ENCODE data around the gene CXCL14.

The CXCL14 gene

DNA sequence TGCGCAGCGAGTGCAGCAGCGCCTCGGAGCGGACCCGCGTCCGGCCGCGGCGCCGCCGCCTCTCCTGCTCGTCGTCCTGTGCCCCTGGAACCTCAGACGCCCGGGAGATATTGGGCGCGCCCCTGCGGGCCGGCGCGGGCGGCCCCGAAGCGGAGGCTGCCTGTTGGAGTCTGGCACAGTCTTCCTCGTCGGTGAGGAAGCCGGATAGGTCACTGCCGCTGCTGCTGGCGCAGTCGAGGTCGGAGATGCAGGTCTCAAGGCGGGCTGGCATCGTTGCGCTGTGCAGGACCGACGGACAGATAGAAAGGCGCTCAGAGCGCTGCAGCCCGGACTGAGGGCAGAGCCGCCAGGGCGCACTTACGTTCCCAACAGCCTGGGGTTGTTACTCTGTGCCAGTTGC lies 43.4 kb downstream of the CXCL14 start:
- no peaks in the 10 kb centered on the region for H3K9me3 ChIP-seq (ENCODE audit: insufficient read depth, low read length, severe bottlenecking)
- no peak overlapping the region for H3K4me3 ChIP-seq (ENCODE audit: low read depth in 1 of 2, low read length in 2 of 2)
- no peaks in the 10 kb centered on the region for H3K79me2 ChIP-seq (ENCODE audit: insufficient read depth, low read length)
- TF ChIP-seq, protein P1, sequence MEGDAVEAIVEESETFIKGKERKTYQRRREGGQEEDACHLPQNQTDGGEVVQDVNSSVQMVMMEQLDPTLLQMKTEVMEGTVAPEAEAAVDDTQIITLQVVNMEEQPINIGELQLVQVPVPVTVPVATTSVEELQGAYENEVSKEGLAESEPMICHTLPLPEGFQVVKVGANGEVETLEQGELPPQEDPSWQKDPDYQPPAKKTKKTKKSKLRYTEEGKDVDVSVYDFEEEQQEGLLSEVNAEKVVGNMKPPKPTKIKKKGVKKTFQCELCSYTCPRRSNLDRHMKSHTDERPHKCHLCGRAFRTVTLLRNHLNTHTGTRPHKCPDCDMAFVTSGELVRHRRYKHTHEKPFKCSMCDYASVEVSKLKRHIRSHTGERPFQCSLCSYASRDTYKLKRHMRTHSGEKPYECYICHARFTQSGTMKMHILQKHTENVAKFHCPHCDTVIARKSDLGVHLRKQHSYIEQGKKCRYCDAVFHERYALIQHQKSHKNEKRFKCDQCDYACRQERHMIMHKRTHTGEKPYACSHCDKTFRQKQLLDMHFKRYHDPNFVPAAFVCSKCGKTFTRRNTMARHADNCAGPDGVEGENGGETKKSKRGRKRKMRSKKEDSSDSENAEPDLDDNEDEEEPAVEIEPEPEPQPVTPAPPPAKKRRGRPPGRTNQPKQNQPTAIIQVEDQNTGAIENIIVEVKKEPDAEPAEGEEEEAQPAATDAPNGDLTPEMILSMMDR (IDR thresholded peaks at IDR 0.05; ENCODE audit: borderline replicate concordance, extremely low read depth, low read length, poor library complexity, severe bottlenecking): no peak
- TF ChIP-seq EZH2 (IDR thresholded peaks at IDR 0.05; ENCODE audit: borderline replicate concordance, low read depth, low read length, severe bottlenecking): no peak
- no peak for ATAC-seq (ENCODE audit: insufficient read depth, low read depth)
- no peak overlapping the region for H2AFZ ChIP-seq (ENCODE audit: low read depth, low read length)
- H4K20me1 ChIP-seq (ENCODE audit: insufficient read depth, low read length): no peaks in the 10 kb centered on the region
- H3K4me1 ChIP-seq (ENCODE audit: insufficient read depth, low read length): no peaks in the 10 kb centered on the region
- H3K4me2 ChIP-seq (ENCODE audit: insufficient read depth, low read length): no peak overlapping the region
- H3K9ac ChIP-seq (ENCODE audit: low read depth, low read length): no peak overlapping the region
- H3K27me3 ChIP-seq (ENCODE audit: insufficient read depth, low read length, poor library complexity): peaks cover 24% of the 10 kb centered on the region
- no peaks in the 10 kb centered on the region for H3K36me3 ChIP-seq (ENCODE audit: insufficient read depth, low read length)
- DNase-seq: no peak
- H3K27ac ChIP-seq (ENCODE audit: low read length): no peak overlapping the region

GRCh38 chr5:135534609-135535419 lies 44.0 kb downstream of the CXCL14 start:
- ATAC-seq (ENCODE audit: insufficient read depth, low read depth): no peak
- Histone ChIP-seq H3K27me3 (ENCODE audit: insufficient read depth, low read length, poor library complexity) (peaks cover 19% of the 10 kb centered on the region), H3K36me3 (ENCODE audit: insufficient read depth, low read length) (no peaks in the 10 kb centered on the region), H4K20me1 (ENCODE audit: insufficient read depth, low read length) (no peaks in the 10 kb centered on the region), H3K4me2 (ENCODE audit: insufficient read depth, low read length) (no peak overlapping the region), H3K79me2 (ENCODE audit: insufficient read depth, low read length) (no peaks in the 10 kb centered on the region), H2AFZ (ENCODE audit: low read depth, low read length) (no peak overlapping the region), H3K4me3 (ENCODE audit: low read depth in 1 of 2, low read length in 2 of 2) (no peak overlapping the region), H3K9me3 (ENCODE audit: insufficient read depth, low read length, severe bottlenecking) (no peaks in the 10 kb centered on the region), H3K4me1 (ENCODE audit: insufficient read depth, low read length) (no peaks in the 10 kb centered on the region), H3K27ac (ENCODE audit: low read length) (no peak overlapping the region), H3K9ac (ENCODE audit: low read depth, low read length) (no peak overlapping the region)
- no peak for TF ChIP-seq EZH2 (IDR thresholded peaks at IDR 0.05; ENCODE audit: borderline replicate concordance, low read depth, low read length, severe bottlenecking)
- TF ChIP-seq, protein P1 (IDR thresholded peaks at IDR 0.05; ENCODE audit: borderline replicate concordance, extremely low read depth, low read length, poor library complexity, severe bottlenecking): no peak
- no peak for DNase-seq

GRCh38 chr5:135533794-135534193 lies 45.0 kb downstream of the CXCL14 start:
- Histone ChIP-seq H4K20me1 (ENCODE audit: insufficient read depth, low read length) (no peaks in the 10 kb centered on the region), H3K9me3 (ENCODE audit: insufficient read depth, low read length, severe bottlenecking) (no peaks in the 10 kb centered on the region), H3K36me3 (ENCODE audit: insufficient read depth, low read length) (no peaks in the 10 kb centered on the region), H3K27ac (ENCODE audit: low read length) (no peak overlapping the region), H3K4me2 (ENCODE audit: insufficient read depth, low read length) (no peak overlapping the region), H3K4me3 (ENCODE audit: low read depth in 1 of 2, low read length in 2 of 2) (no peak overlapping the region), H3K9ac (ENCODE audit: low read depth, low read length) (no peak overlapping the region), H3K27me3 (ENCODE audit: insufficient read depth, low read length, poor library complexity) (peaks cover 11% of the 10 kb centered on the region), H3K4me1 (ENCODE audit: insufficient read depth, low read length) (no peaks in the 10 kb centered on the region), H3K79me2 (ENCODE audit: insufficient read depth, low read length) (no peaks in the 10 kb centered on the region), H2AFZ (ENCODE audit: low read depth, low read length) (no peak overlapping the region)
- TF ChIP-seq, protein P1 (IDR thresholded peaks at IDR 0.05; ENCODE audit: borderline replicate concordance, extremely low read depth, low read length, poor library complexity, severe bottlenecking): no peak
- DNase-seq: no peak
- no peak for ATAC-seq (ENCODE audit: insufficient read depth, low read depth)

All from DND-41 (cell line).